DMS114 treated with DMSO at 0.1 percent for 48 hours (cell line): ENCODE results near the gene VAT1L.
"Not testable (repeated sequence)": the region's sequence is repeated elsewhere in the genome, so short reads cannot be mapped to it uniquely, and the experiment has no call there.

ENCODE experiments used
- DNase-seq: peaks from one replicate; lab custom pipeline; 2025; ENCODE audit not compliant: unreplicated experiment; lab: John Stamatoyannopoulos, UW

Gene VAT1L

DNA sequence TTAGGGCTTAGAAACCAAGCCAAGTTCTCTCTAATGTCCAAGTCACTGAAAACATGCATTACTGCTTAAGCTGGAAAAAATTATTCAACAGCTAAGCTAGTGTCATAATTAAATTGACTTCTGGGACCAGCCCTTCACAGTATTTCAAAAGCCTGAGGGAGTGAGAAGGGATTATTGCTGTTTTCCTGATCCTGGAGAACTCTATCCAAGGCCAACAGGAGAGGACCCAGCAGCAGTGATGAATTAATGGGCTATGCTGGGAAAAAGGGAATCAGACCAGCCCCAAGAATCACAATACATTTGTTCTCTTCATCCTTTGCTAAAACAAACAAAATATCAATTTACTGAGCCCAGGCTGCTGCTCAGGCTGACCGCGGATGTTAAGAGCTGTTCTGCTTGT lies 199.4 kb downstream of the VAT1L start:
- DNase-seq: no peak

DNA sequence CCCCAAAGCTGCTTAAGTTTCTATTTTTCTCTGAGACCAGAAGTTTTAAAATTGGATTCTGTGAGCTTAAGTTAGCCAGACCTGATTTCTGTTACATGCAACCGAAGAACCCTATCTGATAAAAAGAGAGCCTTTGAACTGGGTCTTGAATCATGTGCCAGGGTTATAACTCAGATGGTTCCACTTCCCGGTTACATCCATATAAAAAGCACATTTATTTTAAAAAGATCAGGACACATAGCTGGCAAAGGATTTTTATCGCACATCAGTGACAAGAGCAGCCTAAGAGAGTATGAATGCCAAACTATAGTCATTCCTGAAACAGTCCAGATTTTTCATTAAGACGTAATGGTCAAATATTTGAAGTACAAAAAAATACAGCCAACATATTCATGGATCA lies 201.5 kb downstream of the VAT1L start:
- DNase-seq: no peak

DNA sequence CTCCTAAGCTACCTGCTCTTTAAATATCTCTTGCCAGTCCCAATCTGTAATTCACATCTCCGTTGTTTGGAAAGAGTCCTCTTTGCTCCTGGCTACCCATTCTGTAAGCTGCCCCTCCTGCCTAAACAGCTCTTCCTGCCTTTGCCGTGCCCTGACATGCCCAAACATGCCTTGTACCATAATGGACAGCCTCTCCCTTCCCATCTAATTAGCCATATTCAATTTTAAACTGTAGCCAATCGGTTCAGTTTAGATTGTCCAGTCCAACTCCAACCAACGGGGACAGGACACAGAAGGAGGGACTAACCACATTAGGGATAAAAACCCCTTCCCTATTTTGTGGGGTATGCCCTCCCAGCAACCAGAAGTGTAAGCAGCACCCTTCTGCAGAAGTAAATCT lies 203.3 kb downstream of the VAT1L start:
- no peak for DNase-seq

DNA sequence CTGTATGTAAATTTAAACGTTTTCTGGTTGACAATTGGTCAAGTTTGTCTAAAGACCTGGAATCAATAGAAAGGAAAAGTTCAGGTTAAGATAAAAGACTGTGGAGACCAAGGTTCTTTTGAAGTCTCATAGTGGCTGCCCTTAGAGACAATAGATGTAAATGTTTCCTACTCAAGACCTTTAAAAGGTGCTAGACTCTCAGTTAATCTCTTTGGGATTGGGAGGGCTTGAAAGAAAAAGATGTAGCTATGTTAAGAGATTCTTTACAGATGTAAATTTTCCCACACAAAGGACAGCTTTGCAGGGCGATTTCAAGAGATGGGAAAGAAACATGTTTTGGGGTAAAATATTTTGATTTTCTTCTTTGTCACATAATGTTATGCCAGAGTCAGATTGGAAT lies 204.0 kb downstream of the VAT1L start:
- DNase-seq: not testable (repeated sequence)

DNA sequence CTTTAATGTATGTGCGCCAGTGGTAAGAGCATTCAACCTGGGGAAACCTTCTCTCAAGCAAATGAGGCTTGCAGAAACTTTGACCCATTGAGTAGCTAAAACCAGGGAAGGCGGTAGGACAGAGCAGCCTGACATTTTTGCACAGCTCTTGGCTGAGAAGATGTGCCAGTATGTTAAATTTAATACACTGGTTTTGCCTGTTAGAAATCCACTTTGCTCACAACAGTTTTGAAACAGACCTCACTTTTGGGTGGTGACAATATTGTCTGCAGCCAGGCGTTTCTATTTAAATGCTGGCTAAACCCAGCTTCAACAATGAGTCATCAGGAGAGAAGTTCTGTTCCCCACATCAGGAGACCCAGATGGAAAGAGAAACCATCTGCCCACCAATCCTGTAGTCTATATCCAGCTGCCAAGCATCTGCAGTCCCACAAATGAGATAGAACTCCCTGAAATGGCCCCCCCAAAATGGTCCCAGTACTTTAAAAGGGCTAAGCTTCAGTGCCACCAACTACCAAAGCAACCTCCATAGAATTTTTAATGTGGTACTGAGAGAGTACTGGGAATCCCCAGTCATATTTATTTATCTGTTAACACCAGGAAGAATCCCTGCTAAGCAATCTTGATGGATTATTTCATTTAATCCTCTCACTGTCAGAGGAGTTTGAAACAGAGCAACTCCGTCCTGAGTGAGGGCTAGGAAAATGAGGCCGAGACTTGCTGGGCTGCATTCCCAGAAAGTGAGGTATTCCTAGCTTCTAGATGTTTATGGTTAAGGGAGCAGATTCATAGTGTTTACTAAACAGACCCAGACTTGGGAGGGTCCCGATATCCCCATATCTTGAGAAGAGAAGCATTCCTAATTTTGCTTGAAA lies 205.0 kb downstream of the VAT1L start:
- DNase-seq: no peak

DNA sequence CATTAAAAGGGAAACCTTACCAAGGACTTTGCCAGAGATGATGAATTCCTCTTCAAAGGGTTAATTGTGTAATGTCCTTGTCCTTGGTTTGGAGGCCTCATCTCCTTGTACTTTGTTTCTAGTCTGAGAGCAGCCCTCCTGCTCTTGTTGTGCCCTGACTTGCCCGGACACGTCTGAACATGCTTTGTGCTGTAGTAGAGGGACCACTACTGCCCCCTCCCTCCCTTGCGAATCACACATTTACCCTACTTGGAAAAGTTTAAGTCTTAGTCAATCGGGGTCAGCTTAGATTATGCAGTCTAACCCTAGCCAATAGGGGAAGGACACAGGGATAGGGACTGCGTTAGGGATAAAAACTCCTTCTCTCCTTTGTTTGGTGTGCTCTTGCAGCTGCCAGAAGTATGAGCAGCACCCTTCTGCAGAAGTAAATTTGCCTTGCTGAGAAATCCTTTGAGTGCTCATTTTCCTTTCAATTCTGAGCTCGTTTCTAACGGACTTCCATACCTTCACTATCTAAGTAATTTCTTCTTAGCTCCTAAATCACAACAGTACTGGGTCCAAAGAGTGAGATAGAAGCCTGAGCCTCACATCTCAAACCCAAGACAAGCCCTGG lies 207.6 kb downstream of the VAT1L start:
- DNase-seq: no peak

DNA sequence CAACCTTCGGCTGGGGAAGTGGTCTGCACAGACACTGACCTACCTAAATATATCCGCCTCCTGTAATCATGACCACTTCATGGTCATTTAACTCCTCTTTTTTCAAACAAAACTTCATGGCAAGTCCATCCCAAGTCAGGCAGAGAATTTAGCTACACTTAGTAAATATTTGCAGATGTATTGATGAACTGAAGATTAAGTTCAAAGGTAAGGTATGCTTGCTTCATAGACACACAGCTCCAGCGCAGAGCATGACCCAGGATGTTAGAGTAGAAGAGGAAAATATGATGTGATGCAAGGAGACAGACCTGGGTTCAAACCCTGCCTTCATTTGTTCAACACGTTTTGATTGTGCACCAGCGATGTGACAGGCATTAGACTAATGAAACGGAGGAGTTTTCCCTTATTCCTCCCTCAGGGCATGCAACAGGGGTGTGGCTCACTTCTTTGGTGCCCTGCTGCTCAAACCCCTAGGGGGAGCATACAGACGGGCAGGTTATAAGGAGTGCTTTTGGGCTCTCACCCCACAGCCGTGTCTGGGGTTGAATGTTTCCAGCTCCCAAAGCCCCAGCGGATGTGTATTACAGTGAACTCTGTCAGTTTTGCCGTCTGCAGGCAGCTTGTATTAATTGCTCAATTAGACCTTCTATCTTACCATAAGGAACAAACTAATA lies 210.1 kb downstream of the VAT1L start:
- no peak for DNase-seq

DNA sequence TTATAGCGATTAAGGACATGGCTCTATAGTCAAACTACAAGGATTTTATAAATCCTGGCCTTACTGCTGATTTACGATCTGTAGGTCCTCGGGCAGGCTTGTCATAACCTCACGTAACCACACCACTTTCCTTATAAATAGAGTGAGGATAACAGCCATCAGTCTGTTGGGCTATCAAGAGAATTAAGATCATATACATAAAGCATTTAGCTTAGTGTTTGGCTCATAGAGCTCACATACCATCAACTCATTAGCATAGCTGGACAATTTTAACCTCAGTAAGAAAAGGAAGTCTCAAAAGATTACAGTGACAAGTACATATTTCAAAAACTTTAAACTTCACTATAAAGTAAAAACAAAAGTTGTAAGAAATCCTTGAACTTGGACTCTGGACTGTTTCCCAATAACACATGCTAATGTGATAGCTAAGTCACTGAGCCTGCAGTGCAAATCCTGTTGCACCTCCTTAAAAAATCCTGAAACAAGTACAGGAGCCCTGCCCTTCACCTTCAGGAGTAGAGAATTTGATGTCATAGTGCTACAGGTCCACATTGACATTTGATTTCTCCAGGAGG lies 213.2 kb downstream of the VAT1L start:
- DNase-seq: no peak

DNA sequence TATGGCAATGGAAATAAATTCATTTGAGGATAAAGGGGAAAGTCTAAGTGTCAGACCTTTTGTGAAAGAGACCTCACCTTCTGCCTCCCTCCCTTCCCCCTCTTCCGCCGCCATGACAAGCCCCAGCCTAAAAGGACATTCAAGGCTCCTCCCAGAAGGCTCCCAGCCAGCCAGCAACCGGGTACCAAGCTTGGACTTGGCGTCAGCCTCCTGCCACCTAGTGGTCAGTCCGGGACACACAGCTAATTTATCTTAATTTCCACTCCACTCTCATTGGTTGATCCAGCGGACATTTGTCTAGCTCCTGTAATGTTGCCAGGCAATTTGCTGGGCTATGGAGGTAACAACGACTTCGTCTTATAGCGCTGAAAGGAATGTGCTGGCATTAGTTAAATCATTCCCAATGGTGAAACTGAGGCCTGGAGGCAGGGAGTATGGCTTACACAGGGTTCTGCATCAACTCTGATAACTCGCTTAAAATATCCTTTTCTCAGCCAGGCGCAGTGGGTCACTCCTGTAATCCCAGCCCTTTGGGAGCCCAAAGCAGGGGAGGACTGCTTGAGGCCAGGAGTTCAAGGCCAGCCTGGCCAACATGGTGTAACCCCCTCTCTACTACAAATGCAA lies 214.7 kb downstream of the VAT1L start:
- peak; percentile 71 for DNase-seq

DNA sequence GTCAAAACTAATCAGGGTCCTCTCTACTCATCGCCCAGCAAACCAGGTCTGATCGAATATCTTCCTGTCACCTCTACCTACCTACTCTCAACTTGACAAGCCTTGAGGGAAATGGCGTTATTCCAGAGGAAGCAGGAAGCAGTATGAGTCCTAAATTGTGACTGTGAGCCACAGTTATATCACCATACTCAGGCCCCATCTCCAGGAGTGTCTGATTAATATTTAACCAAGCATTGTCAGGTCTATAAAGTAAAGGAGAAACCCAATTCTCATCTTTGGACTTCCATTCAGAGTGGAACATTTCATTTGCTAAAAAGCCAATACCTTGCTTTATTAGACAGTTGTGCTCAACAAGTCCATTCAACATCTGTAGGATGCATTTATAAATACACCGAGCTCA lies 216.2 kb downstream of the VAT1L start:
- DNase-seq: no peak

DNA sequence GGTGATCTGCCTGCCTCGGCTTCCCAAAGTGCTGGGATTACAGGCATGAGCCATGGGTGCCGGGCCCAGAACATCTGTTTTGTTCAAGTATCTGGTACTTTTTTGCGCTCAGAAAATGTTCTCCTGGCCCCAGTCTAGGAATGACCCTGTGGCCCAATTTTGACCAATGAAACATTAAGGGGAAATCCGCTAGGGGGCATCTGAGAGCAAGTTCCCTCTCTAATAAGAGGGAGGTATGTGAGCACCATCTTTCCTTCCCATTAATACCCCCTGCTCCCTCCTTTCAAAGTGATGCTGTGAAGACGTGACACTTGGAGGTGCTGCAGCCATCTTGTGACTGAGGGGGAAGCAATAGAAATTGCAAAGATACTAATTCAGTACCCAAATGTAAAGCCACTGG lies 217.5 kb downstream of the VAT1L start:
- no peak for DNase-seq

DNA sequence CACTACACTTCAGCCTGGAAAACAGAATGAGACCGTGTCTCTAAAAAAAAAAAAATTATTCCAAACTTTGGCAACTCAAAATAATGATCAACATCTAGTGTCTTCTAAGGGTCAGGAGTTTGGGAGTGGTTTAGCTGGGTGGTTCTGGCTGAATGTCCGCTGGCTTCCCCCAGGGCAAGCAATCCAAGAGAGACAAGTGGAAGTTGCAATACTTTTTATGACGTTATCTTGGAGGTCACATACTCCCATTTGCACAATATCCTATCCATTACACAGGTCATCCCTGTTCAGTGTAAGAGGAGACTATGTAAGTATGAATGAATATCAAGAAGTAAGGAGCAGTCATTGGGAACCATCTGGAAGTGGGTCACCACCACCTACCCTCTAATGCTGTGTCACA lies 218.8 kb downstream of the VAT1L start:
- DNase-seq: no peak

DNA sequence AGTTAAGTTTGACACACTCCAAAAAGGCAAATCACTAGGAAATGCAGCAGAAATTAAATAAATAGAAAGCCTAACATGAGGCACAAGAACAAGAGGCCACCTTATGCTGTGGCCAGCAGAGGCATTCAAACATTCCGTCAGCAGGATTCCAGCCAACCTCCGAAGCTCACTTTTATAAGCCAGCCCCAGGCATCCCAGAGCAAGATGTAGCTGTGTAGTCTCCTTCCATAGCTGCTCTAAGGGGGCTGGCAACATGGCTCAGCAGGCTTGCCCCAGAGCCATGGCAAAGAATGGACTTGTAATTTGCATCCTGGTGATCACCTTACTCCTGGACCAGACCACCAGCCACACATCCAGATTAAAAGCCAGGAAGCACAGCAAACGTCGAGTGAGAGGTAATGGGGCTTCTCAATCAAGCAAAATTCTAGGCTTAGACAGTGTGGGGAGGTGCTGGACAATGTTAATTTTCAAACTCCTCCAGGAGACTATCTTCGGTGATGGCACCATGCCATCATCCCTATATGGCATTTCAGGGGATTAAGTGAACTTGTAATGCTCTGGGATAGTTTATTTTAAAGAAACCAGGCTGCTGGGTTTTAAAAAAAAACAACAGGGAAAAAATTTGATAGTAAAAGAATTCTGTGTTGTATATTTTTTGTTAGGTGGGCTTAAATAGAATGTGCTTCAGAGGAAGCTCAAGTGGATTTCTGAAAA lies 234.1 kb downstream of the VAT1L start, which contains the start of gene CLEC3A:
Gene CLEC3A, plus strand, starts transcription at position 202 of the 714 bp plus-strand sequence. Its CDS starts 79 bp downstream, at position 281.
- no peak for DNase-seq

DNA sequence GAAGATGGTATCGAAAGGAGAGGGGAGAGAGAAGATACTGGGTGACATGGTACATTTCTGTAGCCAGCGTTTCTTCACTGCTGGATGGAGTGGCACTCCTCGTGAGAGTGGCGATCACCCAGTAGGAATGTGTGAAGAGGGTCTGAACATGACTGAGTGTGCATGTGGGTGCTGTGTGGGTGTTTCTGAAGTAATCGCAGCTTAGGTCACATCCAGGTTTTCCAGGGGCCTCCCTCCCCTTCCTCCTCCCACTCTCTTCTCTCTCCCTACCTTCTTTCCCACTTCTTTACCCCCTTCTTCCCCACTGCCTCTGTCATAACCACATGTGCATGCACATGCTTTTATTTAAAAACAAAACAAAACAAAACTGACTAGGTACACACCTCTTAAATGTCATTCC lies 235.8 kb downstream of the VAT1L start:
- DNase-seq: no peak

DNA sequence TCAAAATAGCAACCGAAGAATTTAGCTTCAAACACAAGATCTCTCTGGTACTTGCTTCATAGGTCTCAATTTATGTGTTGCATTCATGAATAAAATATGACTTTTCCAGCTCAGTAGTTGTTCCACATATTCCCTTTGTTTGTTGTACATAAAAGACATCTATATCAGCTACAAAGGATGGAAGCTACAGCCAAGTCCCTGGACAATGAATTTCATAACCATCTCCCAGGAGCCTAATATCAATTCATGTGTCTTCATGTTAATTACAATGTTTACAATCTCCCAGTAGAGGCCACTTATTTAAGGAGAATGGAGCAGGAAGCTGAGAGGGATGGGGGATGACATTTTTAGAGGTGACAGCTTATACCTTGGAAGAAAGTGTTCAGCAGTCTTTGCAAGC lies 237.3 kb downstream of the VAT1L start:
- no peak for DNase-seq

DNA sequence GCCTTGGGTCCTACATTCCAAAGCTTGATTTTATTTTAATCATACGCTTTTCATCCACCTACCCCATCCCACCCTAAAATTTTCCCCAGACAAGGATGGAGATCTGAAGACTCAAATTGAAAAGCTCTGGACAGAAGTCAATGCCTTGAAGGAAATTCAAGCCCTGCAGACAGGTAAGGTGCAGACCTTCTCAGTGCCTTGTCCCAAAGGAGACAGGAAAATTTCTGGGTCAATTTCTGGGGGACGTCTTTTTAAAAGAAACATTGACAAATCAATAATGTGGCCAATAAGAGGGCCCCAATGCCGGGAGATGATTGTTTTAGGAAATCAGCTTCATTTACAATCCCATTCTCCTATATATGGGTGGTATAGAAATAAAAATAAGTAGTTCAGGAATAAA lies 239.7 kb downstream of the VAT1L start:
- DNase-seq: no peak
